ENCODE measurements around the gene LRRC49.

- peak in 2 of 3 experiments; percentile 19 to 36; a peak in 1 of 6 replicates for TF ChIP-seq CTCF (IDR thresholded peaks at IDR 0.05 in 2 of 3, conservative IDR thresholded peaks at IDR 0.05 in 1 of 3; ENCODE audit: control insufficient read depth in 2 of 3, extremely low read depth in 1 of 3, insufficient read depth in 1 of 3, low read depth in 3 of 3, low read length in 3 of 3)
- no peak for TF ChIP-seq CEBPZ (IDR thresholded peaks at IDR 0.05; ENCODE audit: low read depth, low read length)
- TF ChIP-seq SUPT20H (IDR thresholded peaks at IDR 0.05; ENCODE audit: borderline replicate concordance, control insufficient read depth, low read depth, low read length) = no peak
- no peak for TF ChIP-seq SPI1 (IDR thresholded peaks at IDR 0.05; ENCODE audit: borderline replicate concordance, insufficient read depth, low read depth, low read length)
- no peak for TF ChIP-seq CHD2 (IDR thresholded peaks at IDR 0.05; ENCODE audit: borderline replicate concordance, low read depth, low read length)
- no peak for TF ChIP-seq EP300 (IDR thresholded peaks at IDR 0.05; ENCODE audit: borderline replicate concordance in 1 of 2, control insufficient read depth in 1 of 2, low read depth in 2 of 2, low read length in 2 of 2)
- TF ChIP-seq EZH2 (IDR thresholded peaks at IDR 0.05; ENCODE audit: borderline replicate concordance, control insufficient read depth, low read depth, low read length) = no peak
- TF ChIP-seq NRF1 (conservative IDR thresholded peaks at IDR 0.05; ENCODE audit: low read depth, low read length) = no peak
- TF ChIP-seq POLR2AphosphoS5 (IDR thresholded peaks at IDR 0.05; ENCODE audit: low read length) = no peak
Observed at GRCh38 chr15:70907784-70908471, 15.3 kb downstream of the LRRC49 start.

Measured in GM12878 (cell line).